G401 (cell line): ENCODE measurements around the gene FBXL13. TPM values are rescaled to one million over a fixed set of nuclear protein-coding genes. Genes with fewer than 3 reads are reported as not detected.
A peak's percentile ranks its signal among the peaks of the same experiment; 100 is the strongest.
"Not testable (repeated sequence)": the region's sequence is repeated elsewhere in the genome, so short reads cannot be mapped to it uniquely, and the experiment has no call there.

Source experiments
- DNase-seq: peaks from one replicate; pipeline ENCODE4 v3.0.0-alpha.2; 2015; ENCODE audit warnings: low spot score
- in situ Hi-C: cut with HindIII; loops from 2 replicates; pipeline ENCODE4 v1.10.0; 2016; ENCODE audit warnings: low sequenced_read_pairs, mixed read lengths
- total RNA-seq: library from RNA; depleted of rRNA; stranded (reverse); fragments of >200 nt; shearing (Covaris generic); gene quantifications from 2 replicates; pipeline ENCODE4 v1.2.3, GENCODE V29; 2014

Gene FBXL13
- total RNA-seq, 1 experiment from 2014 or later: 4.7 TPM

DNA sequence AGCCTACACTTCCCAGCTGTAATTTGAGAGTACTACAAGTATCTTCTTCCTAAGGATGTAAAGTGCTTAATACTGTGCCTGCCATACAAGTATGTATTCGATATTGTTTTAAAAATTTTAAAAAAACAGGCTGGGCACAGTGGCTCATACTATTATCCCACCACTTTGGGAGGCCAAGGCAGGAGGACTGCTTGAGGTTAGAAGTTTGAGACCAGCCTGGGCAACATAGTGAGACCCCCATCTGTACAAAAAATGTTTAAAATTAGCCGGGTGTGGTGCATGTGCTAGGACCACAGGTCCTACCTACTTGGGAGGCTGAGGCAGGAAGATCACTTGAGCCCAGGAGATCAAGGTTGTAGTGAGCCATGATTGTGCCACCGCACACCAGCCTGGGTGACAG is 8.6 kb upstream of the FBXL13 start:
- DNase-seq: no peak
- in situ Hi-C loops: no loop called here

DNA sequence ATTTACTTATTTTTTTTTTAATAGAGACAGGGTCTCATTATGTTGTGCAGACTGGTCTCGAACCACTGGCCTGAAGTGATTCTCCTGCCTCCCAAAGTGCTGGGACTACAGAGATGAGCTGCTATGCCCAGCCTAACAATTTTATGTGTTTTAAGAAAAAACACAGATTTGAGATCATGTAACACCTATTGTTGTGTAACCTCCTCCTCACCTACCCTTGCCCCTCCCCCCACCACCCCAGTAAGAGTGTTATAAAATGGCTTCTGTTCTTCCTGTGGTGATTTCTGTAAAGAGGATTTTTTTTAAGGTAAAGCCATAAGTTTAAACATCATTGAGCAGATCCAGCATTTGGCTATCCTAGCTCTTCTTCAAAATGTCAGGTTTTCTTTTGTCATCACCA is 7.9 kb upstream of the FBXL13 start:
- in situ Hi-C loops: no loop called here
- DNase-seq: no peak

DNA sequence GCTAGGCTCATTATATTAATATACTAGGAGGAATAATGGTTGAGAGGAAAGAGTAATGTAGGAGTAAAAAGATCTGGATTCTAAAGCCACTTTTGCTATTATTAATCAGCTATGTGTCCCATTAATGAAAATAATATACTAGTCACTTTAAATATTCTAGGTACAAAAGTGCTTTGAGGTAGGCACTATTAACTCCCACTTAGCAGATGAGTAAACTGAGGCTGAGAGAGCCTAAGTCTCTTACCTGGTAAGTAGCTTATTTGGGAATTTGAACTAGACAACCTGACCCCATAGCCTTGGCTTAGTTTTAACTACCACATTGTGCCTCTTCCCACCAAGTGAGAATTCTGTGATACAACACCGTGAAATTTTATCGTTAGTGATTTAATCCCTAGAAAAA is 6.3 kb upstream of the FBXL13 start:
- no peak for DNase-seq
- in situ Hi-C loops: no loop called here

DNA sequence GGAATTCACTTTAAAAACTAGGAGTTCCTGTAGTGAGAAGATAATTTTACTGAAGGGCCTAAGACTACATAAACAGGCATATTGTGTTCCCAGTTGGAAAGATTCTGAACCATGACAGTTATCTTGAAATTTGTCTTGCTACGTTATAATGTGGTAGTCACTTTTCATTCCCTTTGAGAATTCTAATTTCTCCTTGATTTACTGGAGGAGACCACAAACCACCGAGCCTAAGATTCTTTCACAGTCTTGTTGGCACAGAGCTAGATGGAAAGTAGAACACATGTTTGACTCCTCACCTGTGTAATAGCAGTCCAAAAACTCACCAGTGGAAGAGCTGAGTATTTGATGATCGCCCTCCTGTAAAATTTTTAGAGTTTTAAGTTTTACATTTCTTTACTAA is 5.2 kb upstream of the FBXL13 start:
- no peak for DNase-seq
- in situ Hi-C loops: no loop called here

DNA sequence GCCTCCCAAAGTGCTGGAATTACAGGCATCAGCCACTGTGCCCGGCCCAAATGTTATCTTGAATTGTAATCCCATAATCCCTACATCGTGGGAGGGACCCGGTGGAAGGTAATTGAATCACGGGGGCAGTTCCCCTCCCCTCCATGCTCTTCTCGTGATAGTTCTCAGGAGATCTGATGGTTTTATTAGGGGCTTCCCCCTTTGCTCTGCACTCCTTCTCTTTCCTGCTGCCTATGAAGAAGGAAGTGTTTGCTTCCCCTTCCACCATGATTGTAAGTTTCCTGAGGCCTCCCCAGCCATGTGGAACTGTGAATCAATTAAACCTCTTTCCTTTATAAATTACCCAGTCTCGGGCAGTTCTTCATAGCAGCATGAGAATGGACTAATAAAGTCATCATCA is 3.6 kb upstream of the FBXL13 start:
- DNase-seq, in situ Hi-C loops: not testable (repeated sequence)

DNA sequence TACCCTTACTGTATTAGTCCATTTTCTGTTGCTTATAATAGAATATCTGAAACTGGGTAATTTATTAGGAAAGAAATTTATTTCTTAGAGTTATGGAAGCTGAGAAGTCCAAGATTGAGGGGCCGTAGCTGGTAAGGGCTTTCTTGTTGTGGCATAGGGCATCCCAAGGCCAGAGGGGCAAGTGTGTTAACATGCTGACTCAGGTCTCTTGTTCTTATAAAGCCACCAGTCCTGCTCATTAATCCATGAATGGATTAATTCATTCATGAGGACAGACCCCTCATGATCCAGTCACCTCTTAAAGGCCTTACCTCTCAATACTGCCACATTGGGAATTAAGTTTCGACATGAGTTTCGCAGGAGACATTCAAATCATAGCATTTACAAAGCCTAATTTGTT is 2.7 kb upstream of the FBXL13 start:
- DNase-seq: no peak
- in situ Hi-C loops: no loop called here

DNA sequence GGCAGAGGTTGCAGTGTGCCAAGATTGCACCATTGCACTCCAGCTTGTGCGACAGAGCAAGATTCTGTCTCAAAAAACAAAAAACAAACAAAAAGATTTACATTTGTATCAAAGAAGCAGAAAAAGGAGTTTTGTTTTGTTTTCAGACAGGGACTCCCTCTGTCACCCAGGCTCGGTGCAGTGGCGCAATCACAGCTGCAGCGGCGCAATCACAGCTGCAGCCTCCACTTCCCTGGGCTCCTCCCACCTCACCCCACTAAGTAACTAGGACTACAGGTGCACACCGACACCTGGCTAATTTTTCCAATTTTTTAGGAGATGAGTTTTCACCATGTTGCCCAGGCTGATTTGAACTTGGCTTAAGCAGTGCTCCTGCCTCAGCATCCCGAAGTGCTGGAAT is 2.2 kb upstream of the FBXL13 start:
- in situ Hi-C loops: no loop called here

DNA sequence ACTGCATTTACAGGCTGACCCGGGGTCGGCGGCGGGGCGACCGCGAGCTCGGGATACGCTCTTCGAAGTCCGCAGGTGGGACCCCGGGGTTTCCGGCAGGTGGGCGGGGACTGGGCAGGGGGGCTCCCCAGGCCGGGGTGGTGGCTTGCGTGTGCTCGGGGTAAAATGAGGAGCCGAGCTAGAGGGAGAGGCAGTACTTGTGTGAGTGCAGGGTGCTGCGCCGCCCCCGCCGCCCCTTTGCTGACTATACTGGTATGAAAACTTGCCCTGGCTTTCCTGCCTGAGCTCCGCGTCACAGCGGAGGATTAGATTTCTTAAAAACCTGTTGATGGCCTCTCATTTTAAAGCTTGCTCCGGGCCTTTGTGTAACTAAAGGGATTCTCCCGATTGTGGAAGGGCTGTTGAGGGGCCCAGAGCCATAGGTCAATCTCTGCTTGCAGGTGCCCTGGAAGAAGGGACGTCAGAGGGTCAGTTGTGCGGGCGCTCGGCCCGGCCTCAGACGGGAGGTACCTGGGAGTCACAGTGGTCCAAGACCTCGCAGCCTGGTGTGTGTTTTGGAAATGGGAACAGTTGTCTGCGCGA is 832 bp upstream of the FBXL13 start:
- peak; percentile 42 for DNase-seq
- in situ Hi-C loops: no loop called here

More for the DNA sequence above, 2.2 kb upstream of the FBXL13 start:
- no peak for DNase-seq

DNA sequence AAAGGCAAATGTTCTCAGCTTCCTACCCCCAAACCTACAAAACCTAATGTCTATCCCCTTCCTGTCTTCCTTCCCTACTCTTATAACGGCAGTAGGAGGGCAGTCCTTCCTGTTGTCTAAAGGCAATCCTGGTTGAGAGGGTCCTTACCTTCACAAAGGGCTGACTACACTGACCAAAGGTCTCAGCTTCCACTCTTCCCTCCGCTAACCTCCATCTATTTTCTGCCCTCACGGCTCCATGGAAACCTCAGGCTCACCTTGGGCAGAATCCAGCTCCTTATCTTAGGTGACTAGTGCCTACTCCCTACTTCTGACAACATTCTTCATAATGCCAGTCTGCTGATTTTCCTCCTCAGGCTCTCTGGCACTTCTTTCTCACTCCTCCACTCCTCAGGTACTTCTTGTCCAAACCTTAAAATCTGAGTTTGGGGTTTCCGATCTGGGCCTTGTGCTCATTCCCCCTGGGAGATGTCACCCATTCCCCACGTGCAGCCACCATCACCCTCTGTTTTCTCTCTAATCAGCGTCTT is 542 bp downstream of the FBXL13 start:
- no peak for DNase-seq
- in situ Hi-C loops: no loop called here

DNA sequence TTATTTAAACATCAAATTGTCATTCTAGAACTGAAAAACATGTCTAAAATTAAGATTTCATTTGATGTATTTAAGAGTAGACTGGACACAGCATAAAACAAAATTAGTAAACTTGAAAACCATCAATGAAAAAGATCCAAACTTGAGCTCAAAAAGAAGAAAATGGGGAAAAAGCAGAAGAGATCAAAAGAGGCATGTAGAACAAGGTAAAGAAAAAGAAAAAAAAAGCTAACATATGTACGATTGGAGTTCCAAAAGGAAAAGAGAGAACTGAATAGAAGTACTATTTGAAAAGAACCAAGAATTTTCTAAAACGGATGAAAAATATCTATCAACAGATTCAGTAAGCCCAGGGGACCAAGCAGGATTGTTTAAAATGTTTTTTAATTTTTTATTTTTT is 3.6 kb downstream of the FBXL13 start:
- in situ Hi-C loops: no loop called here
- DNase-seq: no peak

DNA sequence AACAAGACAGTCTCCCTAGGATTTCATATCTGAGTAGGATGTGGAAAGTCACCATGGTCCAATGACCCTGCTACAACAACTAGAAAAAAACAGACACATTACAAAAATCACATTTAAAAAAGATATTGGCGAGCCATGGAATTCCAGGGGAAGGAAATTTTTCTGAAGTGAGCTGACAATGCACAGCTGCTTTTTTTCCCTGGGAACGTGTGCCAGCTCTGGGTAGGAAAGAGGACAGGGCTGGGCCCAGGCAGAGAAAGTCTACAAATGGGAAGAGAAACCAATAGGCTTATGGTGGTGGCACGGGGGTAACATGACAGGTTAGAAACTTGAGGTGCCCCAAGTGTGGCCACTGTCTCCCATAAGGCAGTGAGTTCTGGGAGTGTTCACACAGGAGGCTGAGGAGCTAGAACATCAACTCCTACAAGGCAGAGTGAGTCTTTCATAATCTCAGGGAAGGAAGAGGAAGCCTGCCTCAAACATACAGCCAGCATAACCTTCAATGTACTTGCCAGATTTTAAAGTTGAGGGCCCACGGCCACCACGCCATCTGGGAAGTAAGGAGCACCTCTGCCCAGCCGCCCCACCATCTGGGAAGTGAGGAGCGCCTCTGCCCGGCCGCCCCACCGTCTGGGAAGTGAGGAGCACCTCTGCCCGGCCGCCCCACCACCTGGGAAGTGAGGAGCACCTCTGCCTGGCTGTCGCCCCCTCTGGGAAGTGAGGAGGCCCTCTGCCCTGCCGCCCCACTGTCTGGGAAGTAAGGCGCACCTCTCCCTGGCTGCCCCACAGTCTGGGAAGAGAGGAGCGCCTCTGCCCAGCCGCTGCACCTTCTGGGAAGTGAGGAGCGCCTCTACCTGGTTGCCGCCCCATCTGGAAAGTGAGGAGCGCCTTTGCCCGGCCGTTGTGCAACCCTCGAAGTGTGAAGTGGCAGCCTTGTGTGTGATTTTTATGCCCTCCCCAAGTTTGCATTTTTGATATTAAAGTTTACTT is 5.9 kb downstream of the FBXL13 start:
- no peak for DNase-seq
- in situ Hi-C loops: no loop called here

DNA sequence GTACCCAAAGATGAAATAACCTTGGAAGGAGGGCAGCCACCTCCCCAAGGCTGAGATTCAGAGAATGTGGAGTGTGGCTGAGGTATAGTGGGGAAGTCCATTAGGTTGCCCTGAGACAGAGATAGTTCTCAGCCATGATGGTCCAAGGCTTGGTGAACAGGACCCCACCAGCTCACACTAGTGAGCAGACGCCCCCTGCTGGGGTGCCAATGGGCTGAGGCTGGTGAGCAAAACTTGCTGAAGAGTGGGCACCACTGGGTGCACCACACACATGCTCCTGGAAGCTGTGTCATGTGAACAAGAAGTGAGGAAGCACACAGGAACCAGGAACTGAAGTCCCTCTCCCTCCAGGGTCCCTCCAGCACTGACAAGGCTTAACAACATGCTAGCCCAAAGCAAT is 8.9 kb downstream of the FBXL13 start:
- DNase-seq: peak; percentile 9
- in situ Hi-C loops: no loop called here

DNA sequence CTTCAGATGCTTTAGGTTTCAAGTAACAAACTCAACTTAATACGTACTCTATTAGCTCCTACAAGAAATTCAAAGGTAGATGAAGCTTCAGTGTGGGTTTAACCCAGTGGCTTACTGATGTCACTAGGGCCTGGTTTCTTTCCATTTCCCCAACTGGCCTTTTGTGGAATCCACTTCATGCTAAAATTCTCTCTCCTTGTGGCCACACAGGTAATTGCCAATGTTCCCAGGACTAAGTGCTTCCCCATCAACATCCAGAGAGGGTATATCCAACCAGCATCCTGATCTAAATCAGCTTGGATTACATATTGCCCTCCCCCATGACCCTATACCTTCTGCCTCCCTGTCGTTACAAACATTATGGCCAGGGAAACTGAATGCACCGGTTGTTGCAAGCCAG is 10.7 kb downstream of the FBXL13 start:
- in situ Hi-C loops: no loop called here
- no peak for DNase-seq

DNA sequence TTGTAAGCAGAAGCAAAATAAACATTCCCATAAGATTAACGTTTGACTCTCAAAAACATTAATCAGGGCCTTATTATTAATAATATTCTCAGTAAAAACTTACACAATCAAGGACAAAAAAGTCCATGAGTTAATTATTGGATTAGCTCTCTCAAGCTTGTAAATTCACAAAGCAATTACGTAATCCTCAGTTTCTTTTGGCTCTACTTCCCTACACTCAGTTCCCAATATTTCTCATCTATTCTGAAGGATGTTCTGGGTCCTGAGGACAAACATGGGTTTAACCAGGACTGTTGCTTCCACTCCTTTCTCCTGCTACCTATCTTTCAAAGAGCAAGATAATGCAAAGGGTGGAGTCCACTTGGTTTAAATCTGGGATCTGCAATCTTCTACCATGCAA is 15.1 kb downstream of the FBXL13 start:
- DNase-seq: no peak
- in situ Hi-C loops: no loop called here

DNA sequence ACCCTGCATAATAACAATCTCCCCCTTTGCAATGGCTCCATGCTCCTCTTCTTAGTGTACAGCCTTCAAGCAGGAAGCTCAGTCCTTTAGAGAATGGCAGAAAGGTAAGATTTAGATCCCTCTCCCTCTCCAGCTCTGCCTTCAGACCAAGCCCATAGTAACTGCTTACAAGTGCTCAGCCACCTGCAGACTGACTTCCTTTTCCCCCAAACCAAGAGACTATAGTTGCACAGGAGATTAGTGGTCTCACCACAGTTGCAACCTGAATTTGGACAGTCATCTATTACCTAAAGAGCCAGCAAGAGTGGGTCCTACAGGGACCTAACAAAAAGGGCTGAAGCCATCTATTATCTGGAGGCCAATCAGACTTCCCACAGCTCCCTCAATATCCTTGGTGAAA is 16.5 kb downstream of the FBXL13 start:
- no peak for DNase-seq
- in situ Hi-C loops: no loop called here

DNA sequence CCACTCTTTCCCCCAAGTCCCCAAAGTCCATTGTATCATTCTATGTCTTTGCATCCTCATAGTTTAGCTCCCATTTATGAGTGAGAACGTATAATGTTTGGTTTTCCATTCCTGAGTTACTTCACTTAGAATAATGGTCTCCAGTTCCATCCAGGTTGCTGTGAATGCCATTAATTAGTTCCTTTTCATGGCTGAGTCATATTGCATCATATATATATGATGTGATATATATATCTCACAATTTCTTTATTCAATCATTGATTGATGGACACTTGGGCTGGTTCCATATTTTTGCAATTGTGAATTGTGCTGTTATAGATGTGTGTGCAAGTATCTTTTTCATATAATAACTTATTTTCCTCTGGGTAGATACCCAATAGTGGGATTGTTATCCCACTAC is 18.6 kb downstream of the FBXL13 start:
- DNase-seq, in situ Hi-C loops: not testable (repeated sequence)

DNA sequence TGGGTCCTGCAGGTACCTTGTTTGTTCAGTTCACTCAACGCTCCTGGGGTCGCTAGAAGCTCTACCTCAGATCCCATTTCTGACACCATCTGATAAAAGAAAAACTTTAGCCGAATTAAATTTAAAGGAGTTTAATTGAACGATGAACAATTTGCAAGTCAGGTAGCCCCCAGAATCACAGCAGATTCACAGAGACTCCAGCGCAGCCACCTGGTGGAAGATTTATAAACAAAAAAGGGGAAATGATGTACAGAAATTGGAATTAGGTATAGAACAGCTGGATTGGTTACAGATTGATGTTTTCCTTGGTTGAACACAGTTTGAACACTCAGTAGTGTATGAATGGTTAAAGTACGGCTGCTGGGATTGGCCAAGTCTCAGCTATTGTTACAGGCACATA is 23.1 kb downstream of the FBXL13 start:
- no peak for DNase-seq
- in situ Hi-C loops: no loop called here

DNA sequence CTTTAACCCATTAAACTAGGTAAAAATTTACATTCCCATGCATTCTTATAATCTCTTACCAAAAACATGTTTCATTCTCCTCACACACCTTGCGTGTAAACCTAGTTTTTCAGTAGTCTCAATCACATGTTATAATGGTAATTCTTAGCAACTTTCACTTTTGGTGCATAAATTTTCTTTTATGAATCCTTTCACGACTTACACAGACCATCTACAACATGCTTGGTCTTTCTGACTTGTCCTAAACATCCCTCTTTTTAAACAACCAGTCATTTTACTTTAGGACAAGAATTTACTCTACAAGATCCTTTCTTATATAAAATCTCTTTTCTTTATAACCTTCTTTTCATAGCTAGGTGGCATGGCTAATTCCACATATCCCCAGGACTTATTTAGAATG is 25.8 kb downstream of the FBXL13 start:
- DNase-seq: no peak
- in situ Hi-C loops: no loop called here

DNA sequence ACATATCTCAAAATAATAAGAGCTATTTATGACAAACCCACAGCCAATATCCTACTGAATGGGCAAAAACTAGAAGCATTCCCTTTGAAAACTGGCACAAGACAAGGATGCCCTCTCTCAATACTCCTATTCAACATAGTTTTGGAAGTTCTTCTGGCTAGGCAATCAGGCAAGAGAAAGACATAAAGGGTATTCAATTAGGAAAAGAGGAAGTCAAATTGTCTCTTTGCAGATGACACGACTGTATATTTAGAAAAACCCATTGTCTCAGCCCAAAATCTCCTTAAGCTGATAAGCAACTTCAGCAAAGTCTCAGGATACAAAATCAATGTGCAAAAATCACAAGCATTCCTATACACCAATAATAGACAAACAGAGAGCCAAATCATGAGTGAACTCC is 32.8 kb downstream of the FBXL13 start:
- in situ Hi-C loops, DNase-seq: not testable (repeated sequence)
